Progenitor cell of endocrine pancreas (in vitro differentiated cells): ENCODE measurements around the gene RPTOR. TPM values are rescaled to one million over a fixed set of nuclear protein-coding genes. Genes with fewer than 3 reads are reported as not detected.

ENCODE experiments used
- DNase-seq: peaks from one replicate; pipeline ENCODE4 v3.0.0; 2021; ENCODE audit warnings: low spot score; ENCODE audit not compliant: unreplicated experiment
- H3K27ac Mint-ChIP-seq: 2 replicates; pipeline ENCODE4 v1.8.0; 2021; ENCODE audit warnings: mild to moderate bottlenecking, moderate library complexity, mixed read lengths
- H3K27me3 Mint-ChIP-seq: 2 replicates; pipeline ENCODE4 v1.8.0; 2021; ENCODE audit warnings: mixed read lengths
- H3K36me3 Mint-ChIP-seq: 2 replicates; pipeline ENCODE4 v1.8.0; 2022; ENCODE audit warnings: mixed read lengths; ENCODE audit not compliant: insufficient read depth
- H3K4me1 Mint-ChIP-seq: 2 replicates; pipeline ENCODE4 v1.8.0; 2021; ENCODE audit warnings: low read depth, mixed read lengths
- H3K4me3 Mint-ChIP-seq: 2 replicates; pipeline ENCODE4 v1.8.0; 2021; ENCODE audit warnings: low read depth, mild to moderate bottlenecking, moderate library complexity, mixed read lengths
- H3K9me3 Mint-ChIP-seq: 2 replicates; pipeline ENCODE4 v1.8.0; 2021; ENCODE audit warnings: low read depth, mixed read lengths
- total RNA-seq: library from RNA; stranded (reverse); gene quantifications from 2 replicates; pipeline ENCODE4 v1.2.1, GENCODE V29; 2021
- TF ChIP-seq, protein P1 (sequence below): fragments of 200-600 bp; sonication (generic); IDR thresholded peaks from one replicate; pipeline ENCODE4 v1.5.0; 2021; ENCODE audit warnings: antibody characterized with exemption, mild to moderate bottlenecking; ENCODE audit not compliant: unreplicated experiment

RPTOR gene
- total RNA-seq, 1 donor from 2014 or later = 40.0 TPM

DNA sequence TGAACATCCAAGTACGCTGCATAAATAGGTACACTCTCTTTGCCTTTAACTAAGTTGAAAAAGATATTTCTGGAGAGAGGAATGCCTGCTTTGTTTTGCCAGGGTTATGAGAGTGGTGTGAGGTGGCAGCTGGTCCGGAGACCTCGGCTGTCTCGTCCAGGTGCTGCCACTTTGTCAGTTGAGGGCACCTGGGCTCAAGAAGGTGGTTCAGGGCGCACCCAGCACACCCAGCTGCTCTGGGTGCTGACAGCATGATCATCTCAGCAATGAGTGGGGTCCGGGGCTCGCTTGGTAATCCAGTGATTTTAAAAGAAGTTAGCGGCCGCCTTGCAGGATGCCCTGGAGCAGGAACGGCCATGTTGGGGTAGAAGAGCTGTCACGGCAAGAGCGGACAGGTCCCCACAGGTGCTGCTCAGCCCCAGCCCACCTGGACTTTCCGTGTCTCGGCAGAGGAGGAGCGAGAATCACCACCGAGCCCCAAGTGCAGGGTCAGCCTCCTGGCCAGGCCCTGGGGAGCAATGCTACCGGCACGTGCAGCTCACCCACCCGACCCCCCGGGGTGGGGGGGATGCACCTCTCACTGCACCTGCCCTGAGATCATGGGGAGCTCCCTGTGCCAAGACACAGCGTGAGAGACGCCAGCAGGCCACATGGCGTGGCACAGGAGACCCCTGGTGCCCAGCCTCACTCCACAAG lies 379.6 kb downstream of the RPTOR start:
- Mint-ChIP-seq H3K36me3 (peaks cover 5% of the 10 kb centered on the region), H3K27me3 (no peaks in the 10 kb centered on the region), H3K27ac (peak overlapping the region; percentile 46), H3K9me3 (no peaks in the 10 kb centered on the region), H3K4me1 (peaks cover 8% of the 10 kb centered on the region), H3K4me3 (no peak overlapping the region)
- no peak for DNase-seq
- TF ChIP-seq, protein P1, sequence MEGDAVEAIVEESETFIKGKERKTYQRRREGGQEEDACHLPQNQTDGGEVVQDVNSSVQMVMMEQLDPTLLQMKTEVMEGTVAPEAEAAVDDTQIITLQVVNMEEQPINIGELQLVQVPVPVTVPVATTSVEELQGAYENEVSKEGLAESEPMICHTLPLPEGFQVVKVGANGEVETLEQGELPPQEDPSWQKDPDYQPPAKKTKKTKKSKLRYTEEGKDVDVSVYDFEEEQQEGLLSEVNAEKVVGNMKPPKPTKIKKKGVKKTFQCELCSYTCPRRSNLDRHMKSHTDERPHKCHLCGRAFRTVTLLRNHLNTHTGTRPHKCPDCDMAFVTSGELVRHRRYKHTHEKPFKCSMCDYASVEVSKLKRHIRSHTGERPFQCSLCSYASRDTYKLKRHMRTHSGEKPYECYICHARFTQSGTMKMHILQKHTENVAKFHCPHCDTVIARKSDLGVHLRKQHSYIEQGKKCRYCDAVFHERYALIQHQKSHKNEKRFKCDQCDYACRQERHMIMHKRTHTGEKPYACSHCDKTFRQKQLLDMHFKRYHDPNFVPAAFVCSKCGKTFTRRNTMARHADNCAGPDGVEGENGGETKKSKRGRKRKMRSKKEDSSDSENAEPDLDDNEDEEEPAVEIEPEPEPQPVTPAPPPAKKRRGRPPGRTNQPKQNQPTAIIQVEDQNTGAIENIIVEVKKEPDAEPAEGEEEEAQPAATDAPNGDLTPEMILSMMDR = no peak

GRCh38 chr17:80924807-80925610 lies 380.4 kb downstream of the RPTOR start:
- Mint-ChIP-seq H3K27ac (no peak overlapping the region), H3K36me3 (peaks cover 5% of the 10 kb centered on the region), H3K27me3 (no peaks in the 10 kb centered on the region), H3K4me1 (peaks cover 3% of the 10 kb centered on the region), H3K9me3 (no peaks in the 10 kb centered on the region), H3K4me3 (no peak overlapping the region)
- no peak for DNase-seq
- TF ChIP-seq, protein P1 = no peak

GRCh38 chr17:80925688-80926335 lies 381.2 kb downstream of the RPTOR start:
- Mint-ChIP-seq H3K4me1 (no peaks in the 10 kb centered on the region), H3K36me3 (peaks cover 5% of the 10 kb centered on the region), H3K9me3 (no peaks in the 10 kb centered on the region), H3K27ac (no peak overlapping the region), H3K4me3 (no peak overlapping the region), H3K27me3 (no peaks in the 10 kb centered on the region)
- TF ChIP-seq, protein P1 = no peak
- no peak for DNase-seq

- Mint-ChIP-seq H3K27me3 (no peaks in the 10 kb centered on the region), H3K4me3 (no peak overlapping the region), H3K27ac (no peak overlapping the region), H3K9me3 (no peaks in the 10 kb centered on the region), H3K4me1 (peaks cover 3% of the 10 kb centered on the region), H3K36me3 (peaks cover 5% of the 10 kb centered on the region)
- TF ChIP-seq, protein P1 = no peak
- no peak for DNase-seq
Observed at GRCh38 chr17:80926591-80927250, 382.1 kb downstream of the RPTOR start.

DNA sequence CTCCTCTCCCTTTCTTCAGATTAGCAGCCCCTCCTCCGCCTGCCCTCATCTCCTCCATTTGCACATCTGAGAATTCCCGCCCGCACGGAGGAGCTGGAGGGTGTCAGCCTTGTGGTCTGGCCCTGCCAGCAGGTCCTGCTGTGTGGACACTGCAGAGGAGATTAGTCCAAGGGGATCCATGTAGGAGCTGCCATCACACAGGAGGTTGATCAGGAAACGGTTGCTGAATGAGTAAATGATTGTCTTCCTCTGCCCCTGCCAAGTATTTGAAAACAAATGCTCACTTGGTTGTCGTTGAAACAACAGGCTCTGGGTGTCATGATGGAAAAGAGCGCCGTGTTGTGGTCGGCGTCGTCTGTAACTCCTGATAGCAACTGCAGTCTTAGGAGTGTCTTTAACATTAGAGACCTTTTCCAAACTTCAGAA lies 383.2 kb downstream of the RPTOR start:
- H3K4me1 Mint-ChIP-seq = peaks cover 3% of the 10 kb centered on the region
- peaks cover 5% of the 10 kb centered on the region for H3K36me3 Mint-ChIP-seq
- no peak overlapping the region for H3K27ac Mint-ChIP-seq
- no peak overlapping the region for H3K4me3 Mint-ChIP-seq
- TF ChIP-seq, protein P1 = no peak
- no peak for DNase-seq
- no peaks in the 10 kb centered on the region for H3K27me3 Mint-ChIP-seq
- no peaks in the 10 kb centered on the region for H3K9me3 Mint-ChIP-seq
